Measurements from ENCODE around the gene LYL1. TPM values are rescaled to one million over a fixed set of nuclear protein-coding genes. Genes with fewer than 3 reads are reported as not detected.
A peak's percentile ranks its signal among the peaks of the same experiment; 100 is the strongest.

The LYL1 gene
- total and polyA plus RNA-seq, 2 of the 13 experiments (the other 11 are each of a cell fraction or from before 2014, with no cell fraction given), result 0.75 to 0.92 TPM

DNA sequence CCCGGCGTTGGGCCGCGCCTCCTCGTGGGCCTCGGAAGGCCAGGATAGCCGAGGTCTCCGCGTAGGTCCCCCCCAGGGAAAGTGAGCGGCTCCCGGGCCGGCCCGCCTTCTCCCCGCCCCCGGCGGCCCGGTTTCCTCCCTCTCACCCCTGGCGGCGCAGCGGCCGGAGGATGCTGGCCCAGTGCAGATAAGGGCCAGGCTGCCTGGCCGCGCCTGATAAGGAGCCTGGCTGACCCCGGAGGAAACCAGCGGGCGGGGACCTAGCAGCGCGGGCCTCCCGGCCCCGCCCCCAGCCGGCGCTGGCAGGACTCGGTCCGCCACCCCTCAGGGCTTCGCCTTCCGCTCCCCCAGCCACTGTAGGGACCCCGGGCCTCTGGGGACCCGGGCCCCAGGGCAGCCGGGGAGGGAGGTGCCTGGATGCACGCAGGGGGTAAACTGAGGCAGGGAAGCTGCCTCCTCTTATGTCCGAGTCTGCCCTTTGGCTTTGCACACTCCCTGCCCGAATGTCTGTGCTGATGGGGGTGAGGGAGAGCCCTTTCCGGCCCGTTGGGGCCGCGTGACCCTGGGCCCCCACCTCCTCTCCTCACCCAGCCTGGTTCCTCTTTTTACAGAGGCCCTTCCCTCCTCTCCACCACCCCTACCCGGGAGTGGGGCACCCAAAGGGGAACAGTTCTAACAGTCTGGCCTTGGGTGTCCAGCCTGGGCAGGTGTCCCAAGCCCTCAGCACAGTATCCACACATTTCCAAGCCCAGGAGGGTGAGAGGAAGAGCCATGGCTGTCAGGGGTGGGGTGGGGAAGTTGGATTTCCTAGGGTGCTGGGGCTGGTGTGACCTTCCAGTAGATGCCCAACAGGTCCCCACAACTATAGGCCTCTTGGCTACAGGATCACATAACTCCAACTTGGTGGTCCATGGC is at the start of gene LYL1 (continued):
- 0 out of 2 replicates have a peak, but pooled peaks have one; percentile 50 for TF ChIP-seq YEATS2 (CRISPR knock-in tag; IDR thresholded peaks at IDR 0.05; ENCODE audit: borderline replicate concordance)
- TF ChIP-seq GABPA (IDR thresholded peaks at IDR 0.05; ENCODE audit: low read depth, low read length), result 0 out of 2 replicates have a peak, but pooled peaks have one; percentile 15
- TF ChIP-seq GABPA (CRISPR knock-in tag; IDR thresholded peaks at IDR 0.05; ENCODE audit: low read depth), result no peak
- peak; percentile 60 for TF ChIP-seq RAD21 (CRISPR knock-in tag; IDR thresholded peaks at IDR 0.05)
- TF ChIP-seq PHF20 (CRISPR knock-in tag; IDR thresholded peaks at IDR 0.05), result 0 out of 2 replicates have a peak, but pooled peaks have one; percentile 4
- 0 out of 2 replicates have a peak, but pooled peaks have one; percentile 36 for TF ChIP-seq ZNF567 (CRISPR knock-in tag; IDR thresholded peaks at IDR 0.05; ENCODE audit: borderline replicate concordance)
- no peak for TF ChIP-seq ZNF431 (CRISPR knock-in tag; IDR thresholded peaks at IDR 0.05; ENCODE audit: borderline replicate concordance, low read depth)
- peak; percentile 64 for TF ChIP-seq SRSF1 (optimal IDR thresholded peaks at IDR 0.05; ENCODE audit: low read depth, low read length)
- no peak for TF ChIP-seq GFI1 (CRISPR knock-in tag; IDR thresholded peaks at IDR 0.05; ENCODE audit: borderline replicate concordance)
- TF ChIP-seq SP5 (CRISPR knock-in tag; IDR thresholded peaks at IDR 0.05; ENCODE audit: borderline replicate concordance, low read depth), result peak; percentile 72; the same call in 1 of the 2 replicates
- TF ChIP-seq ZBTB7B (CRISPR knock-in tag; IDR thresholded peaks at IDR 0.05), result peak; percentile 46; the same call in 1 of the 2 replicates
- TF ChIP-seq, protein P1, sequence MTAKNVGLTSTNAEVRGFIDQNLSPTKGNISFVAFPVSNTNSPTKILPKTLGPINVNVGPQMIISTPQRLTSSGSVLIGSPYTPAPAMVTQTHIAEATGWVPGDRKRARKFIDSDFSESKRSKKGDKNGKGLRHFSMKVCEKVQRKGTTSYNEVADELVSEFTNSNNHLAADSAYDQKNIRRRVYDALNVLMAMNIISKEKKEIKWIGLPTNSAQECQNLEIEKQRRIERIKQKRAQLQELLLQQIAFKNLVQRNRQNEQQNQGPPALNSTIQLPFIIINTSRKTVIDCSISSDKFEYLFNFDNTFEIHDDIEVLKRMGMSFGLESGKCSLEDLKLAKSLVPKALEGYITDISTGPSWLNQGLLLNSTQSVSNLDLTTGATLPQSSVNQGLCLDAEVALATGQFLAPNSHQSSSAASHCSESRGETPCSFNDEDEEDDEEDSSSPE (CRISPR knock-in tag; IDR thresholded peaks at IDR 0.05), result peak; percentile 43; the same call in 1 of the 2 replicates
- peak; percentile 42 for TF ChIP-seq HNRNPLL (IDR thresholded peaks at IDR 0.05; ENCODE audit: low read depth, low read length, poor library complexity, severe bottlenecking)
- TF ChIP-seq, protein P2, sequence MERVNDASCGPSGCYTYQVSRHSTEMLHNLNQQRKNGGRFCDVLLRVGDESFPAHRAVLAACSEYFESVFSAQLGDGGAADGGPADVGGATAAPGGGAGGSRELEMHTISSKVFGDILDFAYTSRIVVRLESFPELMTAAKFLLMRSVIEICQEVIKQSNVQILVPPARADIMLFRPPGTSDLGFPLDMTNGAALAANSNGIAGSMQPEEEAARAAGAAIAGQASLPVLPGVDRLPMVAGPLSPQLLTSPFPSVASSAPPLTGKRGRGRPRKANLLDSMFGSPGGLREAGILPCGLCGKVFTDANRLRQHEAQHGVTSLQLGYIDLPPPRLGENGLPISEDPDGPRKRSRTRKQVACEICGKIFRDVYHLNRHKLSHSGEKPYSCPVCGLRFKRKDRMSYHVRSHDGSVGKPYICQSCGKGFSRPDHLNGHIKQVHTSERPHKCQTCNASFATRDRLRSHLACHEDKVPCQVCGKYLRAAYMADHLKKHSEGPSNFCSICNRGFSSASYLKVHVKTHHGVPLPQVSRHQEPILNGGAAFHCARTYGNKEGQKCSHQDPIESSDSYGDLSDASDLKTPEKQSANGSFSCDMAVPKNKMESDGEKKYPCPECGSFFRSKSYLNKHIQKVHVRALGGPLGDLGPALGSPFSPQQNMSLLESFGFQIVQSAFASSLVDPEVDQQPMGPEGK (CRISPR knock-in tag; IDR thresholded peaks at IDR 0.05), result peak; percentile 56; the same call in 1 of the 2 replicates
- peak; percentile 54; the same call in 1 of the 2 replicates for TF ChIP-seq ZNF746 (CRISPR knock-in tag; IDR thresholded peaks at IDR 0.05)
- TF ChIP-seq, protein P3, sequence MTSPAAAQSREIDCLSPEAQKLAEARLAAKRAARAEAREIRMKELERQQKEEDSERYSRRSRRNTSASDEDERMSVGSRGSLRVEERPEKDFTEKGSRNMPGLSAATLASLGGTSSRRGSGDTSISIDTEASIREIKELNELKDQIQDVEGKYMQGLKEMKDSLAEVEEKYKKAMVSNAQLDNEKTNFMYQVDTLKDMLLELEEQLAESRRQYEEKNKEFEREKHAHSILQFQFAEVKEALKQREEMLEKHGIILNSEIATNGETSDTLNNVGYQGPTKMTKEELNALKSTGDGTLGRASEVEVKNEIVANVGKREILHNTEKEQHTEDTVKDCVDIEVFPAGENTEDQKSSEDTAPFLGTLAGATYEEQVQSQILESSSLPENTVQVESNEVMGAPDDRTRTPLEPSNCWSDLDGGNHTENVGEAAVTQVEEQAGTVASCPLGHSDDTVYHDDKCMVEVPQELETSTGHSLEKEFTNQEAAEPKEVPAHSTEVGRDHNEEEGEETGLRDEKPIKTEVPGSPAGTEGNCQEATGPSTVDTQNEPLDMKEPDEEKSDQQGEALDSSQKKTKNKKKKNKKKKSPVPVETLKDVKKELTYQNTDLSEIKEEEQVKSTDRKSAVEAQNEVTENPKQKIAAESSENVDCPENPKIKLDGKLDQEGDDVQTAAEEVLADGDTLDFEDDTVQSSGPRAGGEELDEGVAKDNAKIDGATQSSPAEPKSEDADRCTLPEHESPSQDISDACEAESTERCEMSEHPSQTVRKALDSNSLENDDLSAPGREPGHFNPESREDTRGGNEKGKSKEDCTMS (CRISPR knock-in tag; conservative IDR thresholded peaks at IDR 0.05), result no peak
- TF ChIP-seq ZNF839 (CRISPR knock-in tag; IDR thresholded peaks at IDR 0.05; ENCODE audit: borderline replicate concordance), result peak; percentile 45; the same call in 1 of the 2 replicates
- no peak for TF ChIP-seq ZNF549 (CRISPR knock-in tag; IDR thresholded peaks at IDR 0.05)
- TF ChIP-seq, protein P4, sequence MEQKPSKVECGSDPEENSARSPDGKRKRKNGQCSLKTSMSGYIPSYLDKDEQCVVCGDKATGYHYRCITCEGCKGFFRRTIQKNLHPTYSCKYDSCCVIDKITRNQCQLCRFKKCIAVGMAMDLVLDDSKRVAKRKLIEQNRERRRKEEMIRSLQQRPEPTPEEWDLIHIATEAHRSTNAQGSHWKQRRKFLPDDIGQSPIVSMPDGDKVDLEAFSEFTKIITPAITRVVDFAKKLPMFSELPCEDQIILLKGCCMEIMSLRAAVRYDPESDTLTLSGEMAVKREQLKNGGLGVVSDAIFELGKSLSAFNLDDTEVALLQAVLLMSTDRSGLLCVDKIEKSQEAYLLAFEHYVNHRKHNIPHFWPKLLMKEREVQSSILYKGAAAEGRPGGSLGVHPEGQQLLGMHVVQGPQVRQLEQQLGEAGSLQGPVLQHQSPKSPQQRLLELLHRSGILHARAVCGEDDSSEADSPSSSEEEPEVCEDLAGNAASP (CRISPR knock-in tag; IDR thresholded peaks at IDR 0.05; ENCODE audit: borderline replicate concordance), result no peak
- TF ChIP-seq LCORL (IDR thresholded peaks at IDR 0.05), result no peak
- 0 out of 2 replicates have a peak, but pooled peaks have one; percentile 34 for TF ChIP-seq LCORL (CRISPR knock-in tag; IDR thresholded peaks at IDR 0.05)
- peak; percentile 64; the same call in 1 of the 2 replicates for TF ChIP-seq GABPB1 (CRISPR knock-in tag; IDR thresholded peaks at IDR 0.05)
